SK-N-MC (cell line): ENCODE results near the gene ZNRF3.

Source experiments
- EZH2 ChIP-seq: fragments of 200-600 bp; sonication (generic); IDR thresholded peaks from one replicate; pipeline ENCODE4 v1.6.1; 2017; ENCODE audit warnings: antibody characterized with exemption
- POLR2AphosphoS5 ChIP-seq: IDR thresholded peaks from 2 replicates; pipeline ENCODE4 v1.6.1; 2012; ENCODE audit warnings: mild to moderate bottlenecking, low read depth, low read length, borderline replicate concordance

GRCh38 chr22:28864878-28865596 lies 18.3 kb upstream of the ZNRF3 start:
- TF ChIP-seq POLR2AphosphoS5 (no peak), EZH2 (no peak)
